Measurements from ENCODE around the gene IGSF9B. TPM values are rescaled to one million over a fixed set of nuclear protein-coding genes. Genes with fewer than 3 reads are reported as not detected.

IGSF9B gene
- polyA plus RNA-seq, 2 donors: 0.93 to 5.5 TPM

GRCh38 chr11:133907216-133907615 lies 49.6 kb downstream of the IGSF9B start:
- Histone ChIP-seq H3K36me3 (ENCODE audit: control insufficient read depth in 2 of 2, insufficient read depth in 2 of 2, low read length in 1 of 2) (no peaks in the 10 kb centered on the region), H3K27ac (ENCODE audit: low read depth in 2 of 2, low read length in 1 of 2) (no peak overlapping the region), H3K4me3 (ENCODE audit: low read depth in 1 of 2, low read length in 2 of 2) (no peak overlapping the region), H3K4me1 (ENCODE audit: control insufficient read depth in 2 of 2, insufficient read depth in 2 of 2, low read length in 1 of 2) (no peaks in the 10 kb centered on the region), H3K27me3 (ENCODE audit: control insufficient read depth in 1 of 2, insufficient read depth in 2 of 2, low read length in 2 of 2) (no peaks in the 10 kb centered on the region), H3K9me3 (ENCODE audit: control insufficient read depth in 2 of 2, insufficient read depth in 1 of 2, low read depth in 1 of 2, low read length in 1 of 2) (no peaks in the 10 kb centered on the region)
- WGBS, 2 donors: 91% methylated on average over 9 of the region's 9 CpGs

- Histone ChIP-seq H3K27me3 (ENCODE audit: control insufficient read depth in 1 of 2, insufficient read depth in 2 of 2, low read length in 2 of 2) (no peaks in the 10 kb centered on the region), H3K36me3 (ENCODE audit: control insufficient read depth in 2 of 2, insufficient read depth in 2 of 2, low read length in 1 of 2) (no peaks in the 10 kb centered on the region), H3K4me1 (ENCODE audit: control insufficient read depth in 2 of 2, insufficient read depth in 2 of 2, low read length in 1 of 2) (no peaks in the 10 kb centered on the region), H3K4me3 (ENCODE audit: low read depth in 1 of 2, low read length in 2 of 2) (no peak overlapping the region), H3K27ac (ENCODE audit: low read depth in 2 of 2, low read length in 1 of 2) (no peak overlapping the region), H3K9me3 (ENCODE audit: control insufficient read depth in 2 of 2, insufficient read depth in 1 of 2, low read depth in 1 of 2, low read length in 1 of 2) (no peaks in the 10 kb centered on the region)
- WGBS, 2 donors: 90% methylated on average over 13 of the region's 13 CpGs
Observed at GRCh38 chr11:133906746-133907145, 50.0 kb downstream of the IGSF9B start.

- 90 to 91% methylated on average over 15 of the region's 15 CpGs for WGBS, 2 donors
- Histone ChIP-seq H3K4me1 (ENCODE audit: control insufficient read depth in 2 of 2, insufficient read depth in 2 of 2, low read length in 1 of 2) (no peaks in the 10 kb centered on the region), H3K27me3 (ENCODE audit: control insufficient read depth in 1 of 2, insufficient read depth in 2 of 2, low read length in 2 of 2) (no peaks in the 10 kb centered on the region), H3K27ac (ENCODE audit: low read depth in 2 of 2, low read length in 1 of 2) (no peak overlapping the region), H3K36me3 (ENCODE audit: control insufficient read depth in 2 of 2, insufficient read depth in 2 of 2, low read length in 1 of 2) (no peaks in the 10 kb centered on the region), H3K9me3 (ENCODE audit: control insufficient read depth in 2 of 2, insufficient read depth in 1 of 2, low read depth in 1 of 2, low read length in 1 of 2) (no peaks in the 10 kb centered on the region), H3K4me3 (ENCODE audit: low read depth in 1 of 2, low read length in 2 of 2) (no peak overlapping the region)
Observed at GRCh38 chr11:133906241-133906640, 50.5 kb downstream of the IGSF9B start.

- 87 to 91% methylated on average over 13 of the region's 13 CpGs for WGBS, 2 donors
- H3K9me3 ChIP-seq (ENCODE audit: control insufficient read depth in 2 of 2, insufficient read depth in 1 of 2, low read depth in 1 of 2, low read length in 1 of 2): no peaks in the 10 kb centered on the region
- H3K4me3 ChIP-seq (ENCODE audit: low read depth in 1 of 2, low read length in 2 of 2): no peak overlapping the region
- no peaks in the 10 kb centered on the region for H3K4me1 ChIP-seq (ENCODE audit: control insufficient read depth in 2 of 2, insufficient read depth in 2 of 2, low read length in 1 of 2)
- H3K27ac ChIP-seq (ENCODE audit: low read depth in 2 of 2, low read length in 1 of 2): no peak overlapping the region
- H3K36me3 ChIP-seq (ENCODE audit: control insufficient read depth in 2 of 2, insufficient read depth in 2 of 2, low read length in 1 of 2): no peaks in the 10 kb centered on the region
- H3K27me3 ChIP-seq (ENCODE audit: control insufficient read depth in 1 of 2, insufficient read depth in 2 of 2, low read length in 2 of 2): no peaks in the 10 kb centered on the region
Observed at GRCh38 chr11:133905677-133906156, 51.1 kb downstream of the IGSF9B start.

- no peak overlapping the region for H3K4me3 ChIP-seq (ENCODE audit: low read depth in 1 of 2, low read length in 2 of 2)
- H3K27ac ChIP-seq (ENCODE audit: low read depth in 2 of 2, low read length in 1 of 2): no peak overlapping the region
- no peaks in the 10 kb centered on the region for H3K27me3 ChIP-seq (ENCODE audit: control insufficient read depth in 1 of 2, insufficient read depth in 2 of 2, low read length in 2 of 2)
- H3K9me3 ChIP-seq (ENCODE audit: control insufficient read depth in 2 of 2, insufficient read depth in 1 of 2, low read depth in 1 of 2, low read length in 1 of 2): no peaks in the 10 kb centered on the region
- H3K36me3 ChIP-seq (ENCODE audit: control insufficient read depth in 2 of 2, insufficient read depth in 2 of 2, low read length in 1 of 2): no peaks in the 10 kb centered on the region
- no peaks in the 10 kb centered on the region for H3K4me1 ChIP-seq (ENCODE audit: control insufficient read depth in 2 of 2, insufficient read depth in 2 of 2, low read length in 1 of 2)
- WGBS, 2 donors: 87 to 89% methylated on average over 6 of the region's 6 CpGs
Observed at GRCh38 chr11:133904818-133905515, 51.8 kb downstream of the IGSF9B start.

- no peaks in the 10 kb centered on the region for H3K27me3 ChIP-seq (ENCODE audit: control insufficient read depth in 1 of 2, insufficient read depth in 2 of 2, low read length in 2 of 2)
Observed at GRCh38 chr11:133903875-133904817, 52.6 kb downstream of the IGSF9B start.

GRCh38 chr11:133903056-133903455 lies 53.7 kb downstream of the IGSF9B start:
- 95 to 96% methylated on average over 13 of the region's 13 CpGs for WGBS, 2 donors
- no peak overlapping the region for H3K4me3 ChIP-seq (ENCODE audit: low read depth in 1 of 2, low read length in 2 of 2)
- no peak overlapping the region for H3K27ac ChIP-seq (ENCODE audit: low read depth in 2 of 2, low read length in 1 of 2)
- H3K27me3 ChIP-seq (ENCODE audit: control insufficient read depth in 1 of 2, insufficient read depth in 2 of 2, low read length in 2 of 2): no peaks in the 10 kb centered on the region
- H3K36me3 ChIP-seq (ENCODE audit: control insufficient read depth in 2 of 2, insufficient read depth in 2 of 2, low read length in 1 of 2): no peaks in the 10 kb centered on the region
- no peaks in the 10 kb centered on the region for H3K4me1 ChIP-seq (ENCODE audit: control insufficient read depth in 2 of 2, insufficient read depth in 2 of 2, low read length in 1 of 2)
- no peaks in the 10 kb centered on the region for H3K9me3 ChIP-seq (ENCODE audit: control insufficient read depth in 2 of 2, insufficient read depth in 1 of 2, low read depth in 1 of 2, low read length in 1 of 2)

More at GRCh38 chr11:133903875-133904817, 52.6 kb downstream of the IGSF9B start:
- no peaks in the 10 kb centered on the region for H3K9me3 ChIP-seq (ENCODE audit: control insufficient read depth in 2 of 2, insufficient read depth in 1 of 2, low read depth in 1 of 2, low read length in 1 of 2)
- no peaks in the 10 kb centered on the region for H3K4me1 ChIP-seq (ENCODE audit: control insufficient read depth in 2 of 2, insufficient read depth in 2 of 2, low read length in 1 of 2)
- WGBS, 2 donors: 85 to 87% methylated on average over 8 of the region's 8 CpGs
- H3K4me3 ChIP-seq (ENCODE audit: low read depth in 1 of 2, low read length in 2 of 2): no peak overlapping the region
- no peak overlapping the region for H3K27ac ChIP-seq (ENCODE audit: low read depth in 2 of 2, low read length in 1 of 2)
- H3K36me3 ChIP-seq (ENCODE audit: control insufficient read depth in 2 of 2, insufficient read depth in 2 of 2, low read length in 1 of 2): no peaks in the 10 kb centered on the region

GRCh38 chr11:133902506-133902905 lies 54.3 kb downstream of the IGSF9B start:
- no peaks in the 10 kb centered on the region for H3K27me3 ChIP-seq (ENCODE audit: control insufficient read depth in 1 of 2, insufficient read depth in 2 of 2, low read length in 2 of 2)
- H3K9me3 ChIP-seq (ENCODE audit: control insufficient read depth in 2 of 2, insufficient read depth in 1 of 2, low read depth in 1 of 2, low read length in 1 of 2): no peaks in the 10 kb centered on the region
- H3K4me3 ChIP-seq (ENCODE audit: low read depth in 1 of 2, low read length in 2 of 2): no peak overlapping the region
- H3K4me1 ChIP-seq (ENCODE audit: control insufficient read depth in 2 of 2, insufficient read depth in 2 of 2, low read length in 1 of 2): no peaks in the 10 kb centered on the region
- WGBS, 2 donors: 93 to 94% methylated on average over 4 of the region's 4 CpGs
- H3K27ac ChIP-seq (ENCODE audit: low read depth in 2 of 2, low read length in 1 of 2): no peak overlapping the region
- H3K36me3 ChIP-seq (ENCODE audit: control insufficient read depth in 2 of 2, insufficient read depth in 2 of 2, low read length in 1 of 2): no peaks in the 10 kb centered on the region

GRCh38 chr11:133901999-133902398 lies 54.8 kb downstream of the IGSF9B start:
- Histone ChIP-seq H3K9me3 (ENCODE audit: control insufficient read depth in 2 of 2, insufficient read depth in 1 of 2, low read depth in 1 of 2, low read length in 1 of 2) (no peaks in the 10 kb centered on the region), H3K4me3 (ENCODE audit: low read depth in 1 of 2, low read length in 2 of 2) (no peak overlapping the region), H3K27ac (ENCODE audit: low read depth in 2 of 2, low read length in 1 of 2) (no peak overlapping the region), H3K4me1 (ENCODE audit: control insufficient read depth in 2 of 2, insufficient read depth in 2 of 2, low read length in 1 of 2) (no peaks in the 10 kb centered on the region), H3K27me3 (ENCODE audit: control insufficient read depth in 1 of 2, insufficient read depth in 2 of 2, low read length in 2 of 2) (no peaks in the 10 kb centered on the region), H3K36me3 (ENCODE audit: control insufficient read depth in 2 of 2, insufficient read depth in 2 of 2, low read length in 1 of 2) (no peaks in the 10 kb centered on the region)
- WGBS, 2 donors: 95% methylated on average over 3 of the region's 3 CpGs
